ENCODE results near the gene COL9A3.
A peak's percentile ranks its signal among the peaks of the same experiment; 100 is the strongest.

COL9A3 gene

GRCh38 chr20:62808211-62808865 is 8.5 kb upstream of the COL9A3 start:
- TF ChIP-seq RAD21 (IDR thresholded peaks at IDR 0.05; ENCODE audit: low read depth) (peak; percentile 73), REST (IDR thresholded peaks at IDR 0.05; ENCODE audit: low read depth) (no peak), NFIC (IDR thresholded peaks at IDR 0.05) (no peak)

GRCh38 chr20:62809530-62810428 is 7.1 kb upstream of the COL9A3 start:
- TF ChIP-seq USF1 (IDR thresholded peaks at IDR 0.05) (no peak), ZBTB7A (IDR thresholded peaks at IDR 0.05; ENCODE audit: low read depth) (no peak), RAD21 (IDR thresholded peaks at IDR 0.05; ENCODE audit: low read depth) (no peak), EP300 (IDR thresholded peaks at IDR 0.05; ENCODE audit: borderline replicate concordance) (no peak), FOXM1 (IDR thresholded peaks at IDR 0.05; ENCODE audit: borderline replicate concordance, low read depth) (no peak), CREB1 (IDR thresholded peaks at IDR 0.05; ENCODE audit: low read depth) (no peak), CEBPB (IDR thresholded peaks at IDR 0.05) (no peak), MAX (IDR thresholded peaks at IDR 0.05) (no peak), EGR1 (IDR thresholded peaks at IDR 0.05) (no peak), NFIC (IDR thresholded peaks at IDR 0.05) (no peak), REST (IDR thresholded peaks at IDR 0.05; ENCODE audit: low read depth) (no peak), TAF1 (IDR thresholded peaks at IDR 0.05; ENCODE audit: low read depth) (no peak), TCF12 (IDR thresholded peaks at IDR 0.05; ENCODE audit: low read depth) (no peak), YY1 (IDR thresholded peaks at IDR 0.05; ENCODE audit: low read depth) (no peak), TEAD4 (IDR thresholded peaks at IDR 0.05) (no peak)

GRCh38 chr20:62811320-62811719 is 5.5 kb upstream of the COL9A3 start:
- TF ChIP-seq TEAD4 (IDR thresholded peaks at IDR 0.05) (no peak), TCF12 (IDR thresholded peaks at IDR 0.05; ENCODE audit: low read depth) (no peak), NFIC (IDR thresholded peaks at IDR 0.05) (no peak), YY1 (IDR thresholded peaks at IDR 0.05; ENCODE audit: low read depth) (no peak), CREB1 (IDR thresholded peaks at IDR 0.05; ENCODE audit: low read depth) (no peak), MAX (IDR thresholded peaks at IDR 0.05) (no peak), USF1 (IDR thresholded peaks at IDR 0.05) (no peak), REST (IDR thresholded peaks at IDR 0.05; ENCODE audit: low read depth) (no peak), RAD21 (IDR thresholded peaks at IDR 0.05; ENCODE audit: low read depth) (no peak), TAF1 (IDR thresholded peaks at IDR 0.05; ENCODE audit: low read depth) (no peak), EP300 (IDR thresholded peaks at IDR 0.05; ENCODE audit: borderline replicate concordance) (no peak), FOXM1 (IDR thresholded peaks at IDR 0.05; ENCODE audit: borderline replicate concordance, low read depth) (no peak), CEBPB (IDR thresholded peaks at IDR 0.05) (no peak), EGR1 (IDR thresholded peaks at IDR 0.05) (no peak), ZBTB7A (IDR thresholded peaks at IDR 0.05; ENCODE audit: low read depth) (no peak)

- TF ChIP-seq ZBTB7A (IDR thresholded peaks at IDR 0.05; ENCODE audit: low read depth), result no peak
- no peak for TF ChIP-seq FOXM1 (IDR thresholded peaks at IDR 0.05; ENCODE audit: borderline replicate concordance, low read depth)
- TF ChIP-seq TEAD4 (IDR thresholded peaks at IDR 0.05), result no peak
- TF ChIP-seq YY1 (IDR thresholded peaks at IDR 0.05; ENCODE audit: low read depth), result no peak
- TF ChIP-seq EGR1 (IDR thresholded peaks at IDR 0.05), result no peak
These were observed 5.1 kb upstream of the COL9A3 start for GRCh38 chr20:62811720-62812119.
